Right lung (tissue), 5 donors: ENCODE measurements around the gene IP6K3. TPM values are rescaled to one million over a fixed set of nuclear protein-coding genes. Genes with fewer than 3 reads are reported as not detected.

Source experiments
- DNase-seq, 2 donors: peaks; one replicate each; pipeline ENCODE4 v3.0.0-alpha.2; 2013
- polyA plus RNA-seq, 5 donors: library from polyadenylated mRNA; unstranded; fragments of 120-200 nt; gene quantifications; one replicate each; pipeline versions ENCODE4 v1.2.1 to v1.2.3, GENCODE V29; 2013; ENCODE audit warnings: inconsistent platforms in 1 of 5, low replicate concordance in 1 of 5; ENCODE audit not compliant: insufficient read length in 5 of 5, insufficient read depth in 1 of 5

The IP6K3 gene
- polyA plus RNA-seq, 5 donors, result 2.4 to 5.5 (median 3.6) TPM

DNA sequence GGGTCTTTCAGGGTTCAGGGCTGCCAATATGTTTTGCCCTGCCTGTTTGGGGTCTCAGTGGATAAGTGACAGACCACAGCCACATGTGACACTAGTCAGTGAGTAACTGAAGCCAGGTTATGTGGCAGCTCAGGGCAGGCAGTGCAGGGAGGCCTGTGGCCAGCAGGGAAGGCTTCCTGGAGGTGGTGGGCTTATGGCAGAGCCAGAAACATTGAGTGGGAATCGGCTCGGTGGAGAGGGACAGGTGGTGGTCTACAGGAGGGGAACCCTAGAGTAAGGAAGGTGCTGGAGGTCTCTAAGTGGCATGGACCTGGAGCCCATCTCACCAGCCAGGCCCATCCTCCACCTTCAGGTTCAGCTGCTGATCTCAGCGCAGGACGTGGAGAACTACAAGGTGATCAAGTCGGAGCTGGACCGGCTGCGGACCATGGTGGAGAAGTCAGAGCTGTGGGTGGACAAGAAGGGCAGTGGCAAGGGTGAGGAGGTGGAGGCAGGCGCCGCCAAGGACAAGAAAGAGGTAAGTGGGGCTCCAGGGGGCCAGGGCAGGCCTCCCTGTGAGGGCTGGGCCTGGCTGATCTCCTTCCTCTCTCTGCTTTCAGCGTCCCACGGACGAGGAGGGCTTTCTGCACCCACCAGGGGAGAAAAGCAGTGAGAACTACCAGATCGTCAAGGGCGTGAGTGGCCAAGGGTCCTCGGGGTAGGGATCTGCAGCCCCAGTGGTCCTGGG, 70.1 kb downstream of the IP6K3 start:
- DNase-seq, result no peak

DNA sequence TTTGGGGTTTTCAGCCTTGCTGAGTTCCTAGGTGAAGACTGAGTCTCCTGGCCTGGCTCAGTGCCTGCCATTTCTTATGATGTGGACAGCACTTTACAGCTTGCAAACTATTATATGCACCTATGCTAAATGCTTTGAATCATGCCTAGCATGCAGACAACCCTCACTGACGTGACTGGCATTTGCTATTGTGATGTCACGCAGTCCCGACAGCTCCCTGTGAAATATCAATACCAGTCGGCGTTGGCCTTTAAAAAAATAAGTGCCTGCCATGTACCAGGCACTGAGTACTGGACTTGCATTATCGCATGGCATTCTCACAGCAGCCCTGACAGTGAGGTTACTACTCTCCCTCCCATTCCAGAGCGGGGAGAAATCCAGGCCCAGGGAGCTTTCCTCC, 70.7 kb downstream of the IP6K3 start:
- no peak for DNase-seq

DNA sequence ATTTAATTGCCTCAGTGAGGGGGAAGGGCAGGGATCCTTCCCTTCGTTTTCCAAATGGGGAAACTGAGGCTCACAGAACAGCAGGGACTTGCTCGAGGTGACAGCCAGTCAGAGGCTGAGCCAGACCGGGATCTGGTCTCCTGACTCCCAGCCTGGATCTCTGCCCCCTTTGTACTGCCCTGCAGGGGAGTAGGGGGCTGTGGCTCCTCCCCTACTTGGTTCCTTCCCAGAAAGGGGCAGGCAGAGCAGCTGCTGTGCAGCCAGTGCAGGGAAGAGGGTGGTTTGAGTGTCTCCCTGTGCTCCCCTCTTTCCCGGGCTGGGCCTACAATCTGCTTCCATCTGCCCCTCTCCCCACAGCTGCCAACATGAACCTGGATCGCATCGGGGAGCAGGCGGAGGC, 72.9 kb downstream of the IP6K3 start:
- DNase-seq, result no peak

DNA sequence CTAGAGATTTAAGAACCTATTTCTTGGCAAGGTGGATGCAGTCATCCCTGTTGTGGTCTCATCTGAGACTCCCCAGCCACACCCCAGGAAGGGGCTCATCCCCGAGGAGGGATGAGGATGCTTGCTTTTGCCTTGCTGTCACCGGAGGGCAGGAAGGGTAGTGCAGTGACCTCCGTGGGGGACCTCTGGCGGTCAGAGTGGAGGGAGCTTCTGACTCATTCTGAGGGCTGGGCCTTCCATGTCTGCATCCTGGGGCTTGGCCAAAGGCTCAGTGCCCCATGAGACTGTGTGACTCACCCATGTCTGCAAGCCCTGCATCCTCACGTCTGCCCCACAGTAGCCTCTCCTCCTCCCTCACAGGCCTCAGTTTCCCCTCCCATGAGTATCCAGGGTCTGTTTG, 73.9 kb downstream of the IP6K3 start:
- no peak for DNase-seq

DNA sequence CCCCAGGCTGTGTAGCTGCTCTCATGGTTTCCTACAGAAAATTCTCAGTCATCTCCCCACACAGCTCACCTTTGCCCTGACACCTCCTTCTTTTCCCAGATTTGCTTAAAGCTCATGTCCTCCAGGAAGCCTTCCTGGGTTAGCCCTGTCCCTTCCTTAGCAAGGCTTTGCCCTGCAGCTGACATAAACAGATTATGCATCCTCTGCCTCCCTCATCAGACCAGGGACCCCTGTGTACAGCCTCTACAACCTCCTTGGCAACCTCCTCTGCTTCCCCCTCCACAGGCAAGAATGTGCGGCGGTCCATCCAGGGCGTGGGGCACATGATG, 75.0 kb downstream of the IP6K3 start:
- DNase-seq, result no peak

Other genes with a start within 250 kb of the IP6K3 start
- gene BAK1, start 166.6 kb downstream of the IP6K3 start, polyA plus RNA-seq, result 10 to 100 TPM; 13.6 to 20.3 (median 16.8) TPM
- 10 to 100 TPM; 56.2 to 87.2 (median 77.9) TPM for gene ITPR3, start 125.6 kb downstream of the IP6K3 start, polyA plus RNA-seq
- gene UQCC2, start 35.2 kb downstream of the IP6K3 start, polyA plus RNA-seq, result 10 to 100 TPM; 51.2 to 96.8 (median 57.2) TPM
- gene LEMD2, start 42.2 kb upstream of the IP6K3 start, polyA plus RNA-seq, result 10 to 100 TPM; 66.0 to 80.1 (median 68.1) TPM
- gene MLN, start 57.1 kb upstream of the IP6K3 start, polyA plus RNA-seq, result not detected